ENCODE data around the gene ADM2.

- TF ChIP-seq CTCF (conservative IDR thresholded peaks at IDR 0.05) (no peak), EZH2 (IDR thresholded peaks at IDR 0.05; ENCODE audit: low read depth) (no peak)
These were observed 28.7 kb upstream of the ADM2 start for GRCh38 chr22:50452649-50453048.
